Smooth muscle cell (in vitro differentiated cells): ENCODE results near the gene SH2D3A. TPM values are rescaled to one million over a fixed set of nuclear protein-coding genes. Genes with fewer than 3 reads are reported as not detected.

Experiments
- DNase-seq: peaks from one replicate; lab custom pipeline; 2025; ENCODE audit not compliant: unreplicated experiment; lab: John Stamatoyannopoulos, UW
- H2AFZ ChIP-seq: fragments of 200-600 bp; sonication (generic); 2 replicates; pipeline ENCODE4 v1.6.0; 2016; ENCODE audit warnings: antibody characterized with exemption, low read depth, mild to moderate bottlenecking
- H3F3A ChIP-seq: fragments of 200-600 bp; sonication (generic); 2 replicates; pipeline ENCODE4 v1.6.0; 2017; ENCODE audit warnings: antibody characterized with exemption, low read depth
- H3K27ac ChIP-seq: fragments of 200-600 bp; sonication (generic); 2 replicates; pipeline ENCODE4 v1.5.1; 2016; ENCODE audit warnings: low read depth, mild to moderate bottlenecking
- H3K27me3 ChIP-seq: fragments of 200-600 bp; sonication (generic); 2 replicates; pipeline ENCODE4 v1.6.1; 2016; ENCODE audit warnings: low read depth, mild to moderate bottlenecking
- H3K36me3 ChIP-seq: fragments of 200-600 bp; sonication (generic); 2 replicates; pipeline ENCODE4 v1.5.1; 2016; ENCODE audit warnings: low read depth
- H3K4me1 ChIP-seq: fragments of 200-600 bp; sonication (generic); 2 replicates; pipeline ENCODE4 v1.5.1; 2016; ENCODE audit warnings: low read depth
- H3K4me2 ChIP-seq: fragments of 200-600 bp; sonication (generic); 2 replicates; pipeline ENCODE4 v1.6.0; 2016; ENCODE audit warnings: mild to moderate bottlenecking
- H3K4me3 ChIP-seq: fragments of 200-600 bp; sonication (generic); 2 replicates; pipeline ENCODE4 v1.5.1; 2016; ENCODE audit warnings: mild to moderate bottlenecking
- H3K79me2 ChIP-seq: fragments of 200-600 bp; sonication (generic); 2 replicates; pipeline ENCODE4 v1.6.0; 2016; ENCODE audit warnings: low read depth, mild to moderate bottlenecking
- H3K9ac ChIP-seq: fragments of 200-600 bp; sonication (generic); 2 replicates; pipeline ENCODE4 v1.6.0; 2016; ENCODE audit warnings: low read depth
- H3K9me3 ChIP-seq: fragments of 200-600 bp; sonication (generic); replicated peaks from 2 replicates; pipeline ENCODE4 v1.5.1; 2016; ENCODE audit warnings: low read depth
- H4K20me1 ChIP-seq: fragments of 200-600 bp; sonication (generic); 2 replicates; pipeline ENCODE4 v1.6.0; 2016; ENCODE audit warnings: low read depth
- whole genome bisulfite sequencing: methylation state at CpG from one replicate; pipeline ENCODE4 v1.1.7; 2016; ENCODE audit warnings: low lambda C conversion rate; 5-methylcytosine and 5-hydroxymethylcytosine counted together
- polyA plus RNA-seq: library from polyadenylated mRNA; unstranded; fragments of >200 nt; fragmentation: Nextera tagmentation; extraction: Ambion mirVana; gene quantifications from 2 replicates; pipeline ENCODE4 v1.2.1, GENCODE V29; 2016
- total RNA-seq: library from RNA; depleted of rRNA; stranded (reverse); fragments of >200 nt; gene quantifications from 2 replicates; pipeline ENCODE4 v1.2.3, GENCODE V29; 2014
- TF ChIP-seq, protein P1 (sequence below): fragments of 200-600 bp; sonication (generic); IDR thresholded peaks from 2 replicates; pipeline ENCODE4 v1.5.1; 2017; ENCODE audit warnings: borderline replicate concordance, mild to moderate bottlenecking, antibody characterized with exemption; ENCODE audit not compliant: insufficient read depth, poor library complexity, severe bottlenecking

Gene SH2D3A
- total and polyA plus RNA-seq, 2 experiments from 2014 or later, result 6.2 to 9.3 TPM

GRCh38 chr19:6717036-6717435 is 50.2 kb downstream of the SH2D3A start:
- DNase-seq, result no peak
- no peaks in the 10 kb centered on the region for H3K79me2 ChIP-seq
- H3K4me3 ChIP-seq, result no peak overlapping the region
- no peaks in the 10 kb centered on the region for H3K36me3 ChIP-seq
- H3K9me3 ChIP-seq, result no peaks in the 10 kb centered on the region
- TF ChIP-seq, protein P1, sequence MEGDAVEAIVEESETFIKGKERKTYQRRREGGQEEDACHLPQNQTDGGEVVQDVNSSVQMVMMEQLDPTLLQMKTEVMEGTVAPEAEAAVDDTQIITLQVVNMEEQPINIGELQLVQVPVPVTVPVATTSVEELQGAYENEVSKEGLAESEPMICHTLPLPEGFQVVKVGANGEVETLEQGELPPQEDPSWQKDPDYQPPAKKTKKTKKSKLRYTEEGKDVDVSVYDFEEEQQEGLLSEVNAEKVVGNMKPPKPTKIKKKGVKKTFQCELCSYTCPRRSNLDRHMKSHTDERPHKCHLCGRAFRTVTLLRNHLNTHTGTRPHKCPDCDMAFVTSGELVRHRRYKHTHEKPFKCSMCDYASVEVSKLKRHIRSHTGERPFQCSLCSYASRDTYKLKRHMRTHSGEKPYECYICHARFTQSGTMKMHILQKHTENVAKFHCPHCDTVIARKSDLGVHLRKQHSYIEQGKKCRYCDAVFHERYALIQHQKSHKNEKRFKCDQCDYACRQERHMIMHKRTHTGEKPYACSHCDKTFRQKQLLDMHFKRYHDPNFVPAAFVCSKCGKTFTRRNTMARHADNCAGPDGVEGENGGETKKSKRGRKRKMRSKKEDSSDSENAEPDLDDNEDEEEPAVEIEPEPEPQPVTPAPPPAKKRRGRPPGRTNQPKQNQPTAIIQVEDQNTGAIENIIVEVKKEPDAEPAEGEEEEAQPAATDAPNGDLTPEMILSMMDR, result no peak
- no peak overlapping the region for H3K4me2 ChIP-seq
- H3K4me1 ChIP-seq, result no peaks in the 10 kb centered on the region
- WGBS, result 74% methylated on average over 9 of the region's 10 CpGs
- H4K20me1 ChIP-seq, result no peaks in the 10 kb centered on the region
- no peak overlapping the region for H3K9ac ChIP-seq
- no peak overlapping the region for H2AFZ ChIP-seq
- no peaks in the 10 kb centered on the region for H3F3A ChIP-seq
- no peaks in the 10 kb centered on the region for H3K27me3 ChIP-seq
- H3K27ac ChIP-seq, result no peak overlapping the region

GRCh38 chr19:6716610-6716970 is 50.6 kb downstream of the SH2D3A start:
- Histone ChIP-seq H3K79me2 (no peaks in the 10 kb centered on the region), H3K9me3 (no peaks in the 10 kb centered on the region), H3F3A (no peaks in the 10 kb centered on the region), H3K36me3 (no peaks in the 10 kb centered on the region), H3K4me2 (no peak overlapping the region), H4K20me1 (no peaks in the 10 kb centered on the region), H3K9ac (no peak overlapping the region), H3K4me3 (no peak overlapping the region), H2AFZ (no peak overlapping the region), H3K4me1 (no peaks in the 10 kb centered on the region), H3K27me3 (peaks cover 4% of the 10 kb centered on the region), H3K27ac (no peak overlapping the region)
- 59% methylated on average over 6 of the region's 6 CpGs for WGBS
- TF ChIP-seq, protein P1, result no peak
- DNase-seq, result no peak

- Histone ChIP-seq H4K20me1 (no peaks in the 10 kb centered on the region), H3F3A (no peaks in the 10 kb centered on the region), H3K36me3 (no peaks in the 10 kb centered on the region), H3K4me2 (no peak overlapping the region), H3K9ac (no peak overlapping the region), H3K27me3 (peaks cover 21% of the 10 kb centered on the region), H2AFZ (no peak overlapping the region), H3K9me3 (no peaks in the 10 kb centered on the region), H3K4me1 (no peaks in the 10 kb centered on the region), H3K27ac (no peak overlapping the region), H3K4me3 (no peak overlapping the region), H3K79me2 (no peaks in the 10 kb centered on the region)
- TF ChIP-seq, protein P1, result no peak
- DNase-seq, result no peak
- 92% methylated on average over 11 of the region's 11 CpGs for WGBS
Observed at GRCh38 chr19:6714749-6715555, 52.3 kb downstream of the SH2D3A start.
